Measurements from ENCODE around the gene CTDNEP1. TPM values are rescaled to one million over a fixed set of nuclear protein-coding genes. Genes with fewer than 3 reads are reported as not detected.

Gene CTDNEP1
- polyA plus RNA-seq, 1 donor (not counting 4 experiments of a cell fraction or from before 2014, with no cell fraction given), result 66.2 TPM

GRCh38 chr17:7256766-7257456 is 5.4 kb upstream of the CTDNEP1 start:
- no peak for TF ChIP-seq EZH2 (IDR thresholded peaks at IDR 0.05; ENCODE audit: low read length)
- no peak for TF ChIP-seq CTCF (optimal IDR thresholded peaks at IDR 0.05 in 1 of 3, IDR thresholded peaks at IDR 0.05 in 1 of 3, conservative IDR thresholded peaks at IDR 0.05 in 1 of 3; ENCODE audit: extremely low read depth in 1 of 3, insufficient read depth in 2 of 3, low read length in 3 of 3)
- Histone ChIP-seq H3K9ac (ENCODE audit: control insufficient read depth, extremely low read depth, insufficient read depth, low read length) (no peak overlapping the region), H3K36me3 (ENCODE audit: control insufficient read depth in 2 of 2, extremely low read depth in 1 of 2, insufficient read depth in 2 of 2, low read length in 2 of 2) (peaks cover 8 to 40% of the 10 kb centered on the region in 2 experiments), H3K27ac (ENCODE audit: control insufficient read depth, insufficient read depth, low read length) (no peak overlapping the region), H3K4me1 (ENCODE audit: control insufficient read depth, extremely low read depth, insufficient read depth, low read length) (peaks cover 28% of the 10 kb centered on the region), H2AFZ (ENCODE audit: control insufficient read depth, low read length) (no peak overlapping the region), H3K27me3 (ENCODE audit: control insufficient read depth, extremely low read depth, insufficient read depth, low read length) (no peaks in the 10 kb centered on the region), H3K9me3 (ENCODE audit: control insufficient read depth, low read depth, low read length) (no peaks in the 10 kb centered on the region), H3K4me2 (ENCODE audit: control insufficient read depth, extremely low read depth, insufficient read depth, low read depth, low read length) (no peak overlapping the region), H3K4me3 (ENCODE audit: control insufficient read depth in 2 of 3, extremely low read depth in 1 of 3, insufficient read depth in 2 of 3, low read depth in 1 of 3, low read length in 3 of 3) (no peak overlapping the region), H3K9me1 (ENCODE audit: control insufficient read depth, extremely low read depth, insufficient read depth, low read length) (no peaks in the 10 kb centered on the region), H3K79me2 (ENCODE audit: control insufficient read depth, insufficient read depth, low read length) (peaks cover 14% of the 10 kb centered on the region), H4K20me1 (ENCODE audit: control insufficient read depth, extremely low read depth, insufficient read depth, low read length) (no peaks in the 10 kb centered on the region)
- dilution Hi-C loops (cut with MboI; ENCODE audit: extremely low pct_ligation_motif_present, low sequenced_read_pairs), result no loop called here
- DNase-seq (ENCODE audit: low read depth, low spot score) (no peak), FAIRE-seq (no peak)

- no peak overlapping the region for H3K9ac ChIP-seq (ENCODE audit: control insufficient read depth, extremely low read depth, insufficient read depth, low read length)
- no peaks in the 10 kb centered on the region for H3K9me3 ChIP-seq (ENCODE audit: control insufficient read depth, low read depth, low read length)
- TF ChIP-seq EZH2 (IDR thresholded peaks at IDR 0.05; ENCODE audit: low read length) (no peak), CTCF (optimal IDR thresholded peaks at IDR 0.05 in 1 of 3, IDR thresholded peaks at IDR 0.05 in 1 of 3, conservative IDR thresholded peaks at IDR 0.05 in 1 of 3; ENCODE audit: extremely low read depth in 1 of 3, insufficient read depth in 2 of 3, low read length in 3 of 3) (no peak)
- peaks cover 24% of the 10 kb centered on the region for H3K4me1 ChIP-seq (ENCODE audit: control insufficient read depth, extremely low read depth, insufficient read depth, low read length)
- no peak overlapping the region for H3K4me2 ChIP-seq (ENCODE audit: control insufficient read depth, extremely low read depth, insufficient read depth, low read depth, low read length)
- H4K20me1 ChIP-seq (ENCODE audit: control insufficient read depth, extremely low read depth, insufficient read depth, low read length), result no peaks in the 10 kb centered on the region
- no peak overlapping the region for H2AFZ ChIP-seq (ENCODE audit: control insufficient read depth, low read length)
- H3K27me3 ChIP-seq (ENCODE audit: control insufficient read depth, extremely low read depth, insufficient read depth, low read length), result no peaks in the 10 kb centered on the region
- DNase-seq (ENCODE audit: low read depth, low spot score), result no peak
- FAIRE-seq, result no peak
- peaks cover 8 to 32% of the 10 kb centered on the region in 2 experiments for H3K36me3 ChIP-seq (ENCODE audit: control insufficient read depth in 2 of 2, extremely low read depth in 1 of 2, insufficient read depth in 2 of 2, low read length in 2 of 2)
- dilution Hi-C loops (cut with MboI; ENCODE audit: extremely low pct_ligation_motif_present, low sequenced_read_pairs), result no loop called here
- no peak overlapping the region for H3K27ac ChIP-seq (ENCODE audit: control insufficient read depth, insufficient read depth, low read length)
- no peak overlapping the region for H3K4me3 ChIP-seq (ENCODE audit: control insufficient read depth in 2 of 3, extremely low read depth in 1 of 3, insufficient read depth in 2 of 3, low read depth in 1 of 3, low read length in 3 of 3)
- peaks cover 33% of the 10 kb centered on the region for H3K79me2 ChIP-seq (ENCODE audit: control insufficient read depth, insufficient read depth, low read length)
- no peaks in the 10 kb centered on the region for H3K9me1 ChIP-seq (ENCODE audit: control insufficient read depth, extremely low read depth, insufficient read depth, low read length)
Measured at GRCh38 chr17:7254511-7254910, 3.0 kb upstream of the CTDNEP1 start.

Measured in keratinocyte (primary cell).